BLaER1 treated with 17β-estradiol and CSF1 and Interleukin-3, amounts not matched to agents 10 nM and 100 nM (cell line): ENCODE measurements around the gene ADARB2.

Source experiments
- H3K27ac ChIP-seq, 11 experiments: shearing (Covaris generic); formaldehyde crosslinking; 2 replicates each; pipeline ENCODE4 v1.8.1; 2022
- H3K27me3 ChIP-seq, 11 experiments: shearing (Covaris generic); formaldehyde crosslinking; 2 replicates each; pipeline ENCODE4 v1.8.1; 2022
- H3K36me3 ChIP-seq, 11 experiments: shearing (Covaris generic); formaldehyde crosslinking; 2 replicates each; pipeline ENCODE4 v1.8.1; 2022
- H3K4me1 ChIP-seq, 10 experiments: shearing (Covaris generic); formaldehyde crosslinking; 2 replicates each; pipeline ENCODE4 v1.8.1; 2022
- H3K4me2 ChIP-seq, 11 experiments: shearing (Covaris generic); formaldehyde crosslinking; 2 replicates each; pipeline ENCODE4 v1.8.1; 2022
- H3K4me3 ChIP-seq, 10 experiments: shearing (Covaris generic); formaldehyde crosslinking; 2 replicates each; pipeline ENCODE4 v1.8.1; 2022
- H3K9ac ChIP-seq, 11 experiments: shearing (Covaris generic); formaldehyde crosslinking; 2 replicates each; pipeline ENCODE4 v1.8.1; 2022
- H3K9me3 ChIP-seq, 11 experiments: shearing (Covaris generic); formaldehyde crosslinking; replicated peaks in 1 of 11; 2 replicates each; pipeline ENCODE4 v1.8.1; 2022
- H4K20me1 ChIP-seq, 11 experiments: shearing (Covaris generic); formaldehyde crosslinking; 2 replicates each; pipeline ENCODE4 v1.8.1; 2022
- Cebpa-rat ChIP-seq, 11 experiments: shearing (Covaris generic); IDR thresholded peaks; 2 replicates each; pipeline ENCODE4 v1.8.1; 2022

ADARB2 gene

DNA sequence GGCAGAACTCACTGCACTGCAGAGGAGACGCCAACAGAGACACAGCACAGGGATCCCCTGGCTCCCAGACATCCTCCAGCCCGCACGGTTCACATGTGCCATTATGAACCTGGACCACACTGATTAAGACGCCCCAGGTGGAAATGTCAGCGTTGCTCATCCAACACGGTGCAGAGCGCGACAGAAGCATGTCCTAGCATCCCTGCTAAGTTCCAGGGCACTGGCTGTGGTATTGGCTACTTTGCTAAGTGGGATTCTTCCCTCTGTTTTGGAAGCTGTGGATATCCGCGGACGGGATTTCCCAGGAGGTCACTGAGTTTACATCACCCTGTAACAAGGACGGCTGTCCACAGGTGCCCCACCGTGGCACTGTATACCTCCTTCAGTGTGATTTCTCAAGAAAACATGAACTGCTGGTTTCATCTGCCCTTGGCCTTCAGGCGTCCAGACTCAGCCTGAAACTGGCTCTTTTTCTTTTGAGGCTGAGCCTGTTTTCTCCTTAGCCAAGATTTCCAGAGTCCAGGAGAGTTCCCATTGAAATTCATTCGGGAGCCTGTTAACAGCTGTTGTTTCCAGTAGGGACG is 357.1 kb downstream of the ADARB2 start:
- Histone ChIP-seq H3K9me3 (peaks cover 0 to 10% (median 5%) of the 10 kb centered on the region in 11 experiments; a peak in 6 of 22 replicates), H3K9ac (no peak overlapping the region), H4K20me1 (no peaks in the 10 kb centered on the region), H3K27ac (no peak overlapping the region), H3K36me3 (no peaks in the 10 kb centered on the region), H3K4me2 (no peak overlapping the region), H3K4me3 (no peak overlapping the region), H3K27me3 (peaks cover 0 to 2% (median 0%) of the 10 kb centered on the region in 11 experiments; a peak in 2 of 22 replicates), H3K4me1 (peaks cover 0 to 6% (median 3%) of the 10 kb centered on the region in 10 experiments; a peak in 11 of 20 replicates)
- no peak for TF ChIP-seq Cebpa-rat (IDR thresholded peaks at IDR 0.05)

GRCh38 chr10:1379601-1380000 is 357.7 kb downstream of the ADARB2 start:
- Histone ChIP-seq H3K9ac (no peak overlapping the region), H3K36me3 (no peaks in the 10 kb centered on the region), H3K4me1 (peaks cover 0 to 11% (median 8%) of the 10 kb centered on the region in 10 experiments; a peak in 12 of 20 replicates), H3K27me3 (peaks cover 0 to 8% (median 0%) of the 10 kb centered on the region in 11 experiments; a peak in 7 of 22 replicates), H4K20me1 (no peaks in the 10 kb centered on the region), H3K4me3 (no peak overlapping the region), H3K27ac (no peak overlapping the region), H3K9me3 (peaks cover 0 to 4% (median 0%) of the 10 kb centered on the region in 11 experiments; a peak in 5 of 22 replicates), H3K4me2 (no peak overlapping the region)
- TF ChIP-seq Cebpa-rat (IDR thresholded peaks at IDR 0.05): no peak

DNA sequence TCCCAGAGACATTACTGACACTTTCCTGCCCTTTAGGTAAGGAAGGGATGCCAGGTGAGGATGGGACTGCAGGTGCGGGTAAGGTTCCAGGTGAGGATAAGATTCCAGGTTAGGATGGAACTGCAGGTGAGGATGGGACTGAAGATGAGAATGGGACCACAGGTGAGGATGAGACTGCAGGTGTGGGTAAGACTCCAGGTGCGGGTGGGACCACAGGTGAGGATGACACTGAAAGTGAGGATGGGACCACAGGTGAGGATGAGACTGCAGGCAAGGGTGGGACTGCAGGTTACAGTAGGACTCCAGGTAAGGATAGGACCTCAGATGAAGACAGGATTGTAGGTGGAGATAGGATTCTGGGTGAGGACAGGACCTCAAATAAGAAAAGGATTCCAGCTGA is 358.9 kb downstream of the ADARB2 start:
- TF ChIP-seq Cebpa-rat (IDR thresholded peaks at IDR 0.05): no peak
- H3K4me1 ChIP-seq: peaks cover 0 to 16% (median 11%) of the 10 kb centered on the region in 10 experiments; a peak in 12 of 20 replicates
- peaks cover 0 to 15% (median 0%) of the 10 kb centered on the region in 11 experiments; a peak in 7 of 22 replicates for H3K27me3 ChIP-seq
- H3K4me2 ChIP-seq: no peak overlapping the region
- H3K36me3 ChIP-seq: no peaks in the 10 kb centered on the region
- H3K4me3 ChIP-seq: no peak overlapping the region
- H3K9ac ChIP-seq: no peak overlapping the region
- no peaks in the 10 kb centered on the region for H4K20me1 ChIP-seq
- peaks cover 0 to 6% (median 0%) of the 10 kb centered on the region in 11 experiments; a peak in 1 of 22 replicates for H3K9me3 ChIP-seq
- H3K27ac ChIP-seq: no peak overlapping the region

GRCh38 chr10:1377740-1378397 is 359.5 kb downstream of the ADARB2 start:
- no peaks in the 10 kb centered on the region for H3K36me3 ChIP-seq
- peaks cover 0 to 16% (median 11%) of the 10 kb centered on the region in 10 experiments; a peak in 12 of 20 replicates for H3K4me1 ChIP-seq
- no peak overlapping the region for H3K4me2 ChIP-seq
- peaks cover 0 to 15% (median 0%) of the 10 kb centered on the region in 11 experiments; a peak in 7 of 22 replicates for H3K27me3 ChIP-seq
- no peak for TF ChIP-seq Cebpa-rat (IDR thresholded peaks at IDR 0.05)
- H3K27ac ChIP-seq: no peak overlapping the region
- no peak overlapping the region for H3K4me3 ChIP-seq
- H3K9me3 ChIP-seq: peaks cover 0 to 6% (median 0%) of the 10 kb centered on the region in 11 experiments; a peak in 1 of 22 replicates
- no peaks in the 10 kb centered on the region for H4K20me1 ChIP-seq
- no peak overlapping the region for H3K9ac ChIP-seq

- no peak overlapping the region for H3K4me3 ChIP-seq
- no peak overlapping the region for H3K4me2 ChIP-seq
- no peaks in the 10 kb centered on the region for H4K20me1 ChIP-seq
- no peak overlapping the region for H3K27ac ChIP-seq
- peaks cover 0 to 16% (median 11%) of the 10 kb centered on the region in 10 experiments; a peak in 12 of 20 replicates for H3K4me1 ChIP-seq
- no peak overlapping the region for H3K9ac ChIP-seq
- no peaks in the 10 kb centered on the region for H3K36me3 ChIP-seq
- H3K9me3 ChIP-seq: peaks cover 0 to 6% (median 0%) of the 10 kb centered on the region in 11 experiments; a peak in 1 of 22 replicates
- TF ChIP-seq Cebpa-rat (IDR thresholded peaks at IDR 0.05): no peak
- H3K27me3 ChIP-seq: peaks cover 0 to 15% (median 0%) of the 10 kb centered on the region in 11 experiments; a peak in 7 of 22 replicates
These were observed 360.1 kb downstream of the ADARB2 start for GRCh38 chr10:1377231-1377630.

- Histone ChIP-seq H3K9ac (no peak overlapping the region), H3K36me3 (no peaks in the 10 kb centered on the region), H3K27ac (no peak overlapping the region), H3K4me1 (peaks cover 0 to 16% (median 11%) of the 10 kb centered on the region in 10 experiments; a peak in 12 of 20 replicates), H4K20me1 (no peaks in the 10 kb centered on the region), H3K4me3 (no peak overlapping the region), H3K4me2 (no peak overlapping the region), H3K27me3 (peaks cover 0 to 15% (median 0%) of the 10 kb centered on the region in 11 experiments; a peak in 7 of 22 replicates), H3K9me3 (peaks cover 0 to 6% (median 0%) of the 10 kb centered on the region in 11 experiments; a peak in 1 of 22 replicates)
- no peak for TF ChIP-seq Cebpa-rat (IDR thresholded peaks at IDR 0.05)
These were observed 360.9 kb downstream of the ADARB2 start for GRCh38 chr10:1376384-1376945.

- Histone ChIP-seq H3K27ac (no peak overlapping the region), H3K4me2 (peak overlapping the region in 8 of 11 experiments; percentile 30 to 71 (median 53); a peak in 13 of 22 replicates), H3K4me1 (peaks cover 0 to 17% (median 12%) of the 10 kb centered on the region in 10 experiments; a peak in 12 of 20 replicates), H4K20me1 (no peaks in the 10 kb centered on the region), H3K27me3 (peaks cover 0 to 15% (median 0%) of the 10 kb centered on the region in 11 experiments; a peak in 7 of 22 replicates), H3K36me3 (no peaks in the 10 kb centered on the region), H3K4me3 (no peak overlapping the region), H3K9ac (no peak overlapping the region), H3K9me3 (peaks cover 0 to 6% (median 0%) of the 10 kb centered on the region in 11 experiments; a peak in 1 of 22 replicates)
- no peak for TF ChIP-seq Cebpa-rat (IDR thresholded peaks at IDR 0.05)
These were observed 361.8 kb downstream of the ADARB2 start for GRCh38 chr10:1375346-1376170.
